HG02938 (cell line): ENCODE data around the gene MUC5B.

ENCODE experiments used
- ATAC-seq: cut with Tn5 transposase; IDR thresholded peaks from one replicate; pipeline ENCODE4 v1.9.1; 2021; ENCODE audit warnings: mild to moderate bottlenecking, moderate library complexity; ENCODE audit not compliant: unreplicated experiment

The MUC5B gene

DNA sequence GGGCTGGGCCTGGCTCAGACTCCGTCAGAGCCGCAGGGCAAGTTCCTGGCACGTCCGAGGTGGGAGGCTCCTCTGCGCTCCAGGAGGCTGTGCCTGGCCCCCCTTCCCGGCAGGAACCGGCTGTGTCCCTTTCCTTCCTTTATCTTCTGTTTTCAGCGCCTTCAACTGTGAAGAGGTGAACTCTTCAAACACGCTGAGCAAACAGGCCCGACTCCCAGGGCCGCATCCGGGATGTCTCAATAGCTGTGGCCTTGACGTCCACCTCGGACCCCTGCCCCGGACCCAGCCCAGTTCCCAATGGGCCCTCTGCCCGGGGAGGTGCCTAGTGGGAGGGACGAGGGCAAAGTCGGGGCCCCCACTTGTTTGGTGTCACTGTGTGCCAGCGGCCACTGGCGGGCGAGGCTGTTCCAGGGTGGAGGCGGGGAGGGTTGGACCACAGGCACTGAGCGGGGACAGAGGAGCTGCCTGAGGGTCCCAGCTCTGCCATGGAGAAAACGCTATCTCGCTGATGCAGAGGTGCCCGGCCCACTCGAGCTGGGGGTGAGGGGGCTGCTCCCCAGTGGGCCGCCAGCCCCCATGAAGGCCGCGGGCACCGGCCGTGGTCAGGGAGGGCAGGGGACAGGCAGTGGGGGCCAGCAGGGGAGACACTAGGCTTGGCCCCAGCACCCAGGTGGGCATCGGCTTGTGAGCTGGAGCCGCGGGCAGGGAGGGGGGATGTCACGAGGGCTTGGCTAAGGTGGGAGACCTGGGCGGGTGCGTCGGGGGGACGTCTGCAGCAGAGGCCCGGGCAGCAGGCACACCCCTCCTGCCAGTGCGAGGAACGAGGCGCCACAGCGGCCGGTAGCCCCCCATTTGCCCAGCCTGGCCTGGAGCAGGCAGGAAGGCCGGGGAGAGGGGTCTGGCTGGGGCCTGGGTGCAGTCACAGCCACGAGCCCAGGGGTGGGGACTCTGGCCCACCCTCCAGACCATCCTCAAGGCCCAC, 2.7 kb upstream of the MUC5B start:
- no peak for ATAC-seq

DNA sequence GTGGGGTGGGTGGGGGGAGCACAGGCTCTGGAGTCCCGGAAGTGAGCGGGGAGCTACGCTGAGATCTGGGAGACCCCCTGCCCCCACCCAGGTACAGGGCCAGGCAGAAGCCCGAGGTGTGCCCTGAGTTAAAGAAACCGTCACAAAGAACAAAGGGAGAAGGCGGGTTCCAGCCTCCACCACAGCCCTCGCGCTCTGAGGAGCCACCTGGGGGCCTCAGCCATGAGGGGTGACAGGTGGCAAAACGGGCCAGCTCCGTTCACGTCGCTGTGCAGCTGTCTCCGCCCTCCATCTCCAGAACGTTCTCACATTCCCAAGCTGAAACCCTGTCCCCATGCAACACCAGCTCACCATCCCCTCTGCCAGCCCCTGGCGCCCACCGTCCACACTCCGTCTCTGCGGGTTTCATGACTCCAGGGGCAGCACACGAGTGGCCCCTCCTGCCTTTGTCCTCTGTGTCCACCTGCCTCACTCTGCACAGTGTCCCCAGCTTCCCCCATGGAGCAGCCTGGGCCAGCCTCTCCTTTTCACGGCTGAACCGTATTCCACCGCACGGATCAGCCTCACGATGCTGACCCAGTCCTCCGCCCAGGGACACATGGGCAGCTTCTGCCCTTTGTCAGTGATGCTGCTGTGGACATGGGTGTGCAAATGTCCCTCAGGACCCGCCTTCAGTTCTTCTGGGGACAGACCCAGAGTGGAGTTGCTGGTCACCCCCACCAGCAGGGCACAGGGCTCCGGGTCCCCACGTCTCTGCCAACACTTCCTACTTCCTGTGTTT, 1.7 kb upstream of the MUC5B start:
- ATAC-seq = no peak

DNA sequence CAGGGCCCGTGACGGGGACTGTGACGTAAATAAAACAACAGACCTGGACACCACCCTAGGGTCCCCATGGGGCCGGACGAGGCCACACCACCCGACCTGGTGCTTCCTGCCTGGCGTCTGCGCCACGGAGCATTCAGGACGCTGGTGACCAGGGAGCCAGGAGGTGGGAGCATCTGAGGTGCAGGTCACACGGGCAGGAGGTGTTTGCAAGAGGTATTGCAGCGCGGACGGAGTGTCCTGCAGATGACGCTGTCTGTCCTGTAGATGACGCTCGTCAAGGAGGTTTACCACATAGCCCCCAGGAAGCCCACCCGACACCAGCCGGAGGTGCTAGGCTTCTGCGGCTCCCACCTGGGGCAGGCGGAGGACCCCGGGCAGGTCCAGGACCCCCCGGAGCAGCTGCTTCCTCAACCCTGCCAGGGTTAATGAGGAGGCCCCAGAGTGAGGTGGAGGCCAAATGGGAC, 986 bp upstream of the MUC5B start:
- no peak for ATAC-seq

GRCh38 chr11:1223346-1224110, 662 bp downstream of the MUC5B start:
- ATAC-seq = no peak

- no peak for ATAC-seq
Observed at GRCh38 chr11:1224111-1224490, 1.2 kb downstream of the MUC5B start.

GRCh38 chr11:1224491-1225385, 1.9 kb downstream of the MUC5B start:
- ATAC-seq = no peak

DNA sequence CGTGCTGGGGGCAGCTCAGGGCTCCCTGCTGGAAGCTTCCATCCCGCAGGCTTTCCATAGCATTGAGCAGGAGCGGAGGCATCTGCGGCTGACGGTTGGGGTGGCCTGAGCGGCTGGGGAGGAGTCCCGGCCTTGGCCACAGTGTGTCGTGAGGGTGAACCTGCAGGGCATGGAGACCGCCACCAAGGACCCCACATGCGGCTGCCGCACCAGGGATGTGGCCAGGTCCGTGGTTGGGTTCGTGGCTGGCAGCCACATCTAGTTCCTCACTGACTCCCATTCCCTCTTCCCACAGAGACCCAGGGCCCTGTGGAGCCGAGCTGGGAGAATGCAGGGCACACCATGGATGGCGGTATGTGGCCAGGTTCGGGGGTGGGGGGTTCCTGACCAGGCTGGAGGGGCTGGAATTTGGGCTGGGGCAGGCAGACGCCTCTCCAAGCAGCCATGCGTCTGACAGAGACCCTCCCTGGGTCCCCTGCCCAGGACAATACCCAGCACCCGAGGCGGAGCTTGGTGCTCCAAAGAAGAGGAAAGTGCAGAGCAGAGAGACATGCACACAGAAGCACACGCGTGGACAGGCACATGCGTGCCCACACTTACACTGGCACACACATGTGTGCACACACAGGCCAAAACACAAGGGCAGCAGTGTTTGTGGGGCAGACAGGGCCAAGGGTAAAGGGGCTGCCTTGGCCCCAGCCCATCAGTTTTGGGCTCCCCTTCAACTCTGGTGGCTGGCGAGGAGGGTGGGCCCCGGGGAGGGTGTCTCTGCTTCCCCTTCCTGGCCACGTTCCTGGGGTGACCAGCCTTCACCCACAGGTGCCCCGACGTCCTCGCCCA, 2.7 kb downstream of the MUC5B start:
- ATAC-seq = no peak

- ATAC-seq = no peak
Observed at GRCh38 chr11:1226226-1226985, 3.5 kb downstream of the MUC5B start.

- no peak for ATAC-seq
Observed at GRCh38 chr11:1226986-1227550, 4.2 kb downstream of the MUC5B start.

DNA sequence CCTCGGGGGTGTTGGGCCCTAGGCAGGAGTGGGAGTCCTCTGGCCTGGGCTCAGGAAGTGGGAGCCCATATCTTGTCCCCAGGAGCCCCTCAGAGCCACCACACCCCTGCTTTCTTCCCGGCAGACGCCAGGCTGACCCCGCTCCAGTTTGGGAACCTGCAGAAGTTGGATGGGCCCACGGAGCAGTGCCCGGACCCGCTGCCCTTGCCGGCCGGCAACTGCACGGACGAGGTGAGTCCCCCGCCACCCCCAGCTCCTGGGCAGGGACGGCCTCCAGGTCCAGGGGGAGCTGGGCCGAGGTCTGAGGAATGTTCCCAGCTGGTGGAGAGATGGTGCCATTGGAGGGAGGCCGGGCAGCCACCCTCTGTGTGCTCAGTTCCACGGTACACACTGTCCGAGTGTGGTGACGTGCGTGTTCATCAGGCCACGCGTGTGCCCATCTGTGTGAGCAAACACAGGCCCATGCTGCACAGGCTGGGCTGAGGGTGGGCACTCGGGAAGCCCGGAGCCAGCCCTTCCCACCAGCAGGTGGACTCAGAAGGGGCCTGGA, 4.8 kb downstream of the MUC5B start:
- no peak for ATAC-seq

GRCh38 chr11:1228101-1228821, 5.4 kb downstream of the MUC5B start:
- no peak for ATAC-seq

- ATAC-seq = no peak
Observed at GRCh38 chr11:1228921-1229451, 6.1 kb downstream of the MUC5B start.

- no peak for ATAC-seq
Observed at GRCh38 chr11:1229471-1230120, 6.7 kb downstream of the MUC5B start.

GRCh38 chr11:1230121-1230455, 7.2 kb downstream of the MUC5B start:
- ATAC-seq = no peak

DNA sequence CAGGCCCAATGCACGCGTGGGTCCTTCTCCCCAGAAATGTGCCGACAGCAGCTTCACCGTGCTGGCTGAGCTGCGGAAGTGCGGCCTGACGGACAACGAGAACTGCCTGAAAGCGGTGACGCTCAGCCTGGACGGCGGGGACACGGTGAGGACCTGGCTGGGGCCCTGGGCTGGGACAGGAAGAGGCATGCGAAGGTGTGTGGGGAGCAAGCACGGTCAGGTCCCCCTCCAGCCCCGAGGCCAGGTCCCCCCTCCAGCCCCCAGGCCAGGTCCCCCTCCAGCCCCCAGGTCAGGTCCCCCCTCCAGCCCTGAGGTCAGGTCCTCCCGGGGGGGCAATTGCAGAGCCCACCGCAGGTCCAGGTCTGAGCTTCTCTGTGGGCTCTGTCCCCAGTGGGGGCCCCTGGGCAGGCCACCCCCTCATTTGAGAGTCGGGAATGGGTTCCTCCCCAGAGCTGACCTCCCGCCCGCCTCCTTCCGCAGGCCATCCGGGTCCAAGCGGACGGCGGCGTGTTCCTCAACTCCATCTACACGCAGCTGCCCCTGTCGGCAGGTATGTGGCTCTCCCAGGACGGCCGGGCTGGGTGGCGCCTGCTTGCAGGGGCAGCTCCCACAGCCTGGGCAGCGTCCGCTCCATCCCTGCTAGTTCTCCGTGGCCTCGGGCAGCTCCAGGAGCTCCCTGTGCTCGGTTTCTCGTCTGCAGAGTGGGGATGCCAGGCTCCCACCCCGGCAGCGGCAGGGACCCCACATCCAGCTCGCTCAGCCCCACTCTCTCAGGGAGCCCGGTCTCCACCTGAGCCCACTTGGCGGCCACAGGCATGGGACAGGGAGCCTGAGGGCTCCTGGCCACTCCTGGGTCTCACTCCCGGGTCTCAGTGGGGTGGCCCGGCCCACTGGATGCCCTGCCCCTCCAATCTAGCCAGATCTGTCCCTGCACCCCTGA, 7.9 kb downstream of the MUC5B start:
- no peak for ATAC-seq
